GM21576 (cell line): ENCODE measurements around the gene DYNC1I1.
"Not testable (repeated sequence)": the region's sequence is repeated elsewhere in the genome, so short reads cannot be mapped to it uniquely, and the experiment has no call there.

Source experiments
- ATAC-seq: cut with Tn5 transposase; IDR thresholded peaks from one replicate; pipeline ENCODE4 v1.9.1; 2021; ENCODE audit warnings: mild to moderate bottlenecking, moderate library complexity; ENCODE audit not compliant: unreplicated experiment

Gene DYNC1I1

DNA sequence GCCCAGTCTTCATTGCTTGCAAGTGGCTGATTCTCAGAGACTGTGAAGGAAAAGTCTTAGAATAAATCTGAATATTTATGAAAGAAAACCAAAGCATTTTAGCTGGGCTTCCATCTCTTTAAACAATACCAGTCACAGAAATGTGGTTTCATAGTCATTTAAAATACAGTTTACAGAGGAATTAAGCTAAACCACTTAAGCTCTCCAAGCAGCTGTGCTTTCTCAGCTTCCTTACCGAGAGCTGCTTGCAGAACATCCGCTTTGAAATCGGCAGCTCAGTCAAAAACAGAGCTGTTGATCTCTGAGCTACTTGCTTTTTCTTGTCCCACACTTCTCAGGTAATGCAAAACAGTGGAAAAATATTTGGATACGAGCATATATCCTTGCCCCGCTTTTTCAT, 134.5 kb downstream of the DYNC1I1 start:
- no peak for ATAC-seq

DNA sequence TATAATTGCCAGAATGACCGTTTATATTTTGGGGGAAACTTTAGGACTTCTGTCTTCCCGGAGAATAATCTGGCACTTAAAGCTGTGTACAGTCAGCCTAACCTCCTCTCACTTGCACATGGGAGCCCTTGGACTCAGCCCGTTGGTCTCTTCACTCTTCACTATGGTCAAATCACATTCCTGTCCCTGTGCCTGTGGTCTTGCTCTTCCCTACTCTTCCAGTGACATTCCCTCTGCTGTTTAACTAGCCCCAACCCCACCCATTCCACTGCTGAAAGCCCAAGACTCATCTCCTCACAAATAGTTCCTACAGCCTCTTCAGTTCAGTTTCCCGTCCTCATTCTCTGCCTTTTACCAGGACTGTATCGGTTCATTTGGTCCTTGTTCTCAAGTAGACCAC, 135.0 kb downstream of the DYNC1I1 start:
- no peak for ATAC-seq

- no peak for ATAC-seq
Measured at GRCh38 chr7:95908499-95908898, 136.1 kb downstream of the DYNC1I1 start.

- ATAC-seq: no peak
Measured at GRCh38 chr7:95910341-95910740, 138.0 kb downstream of the DYNC1I1 start.

DNA sequence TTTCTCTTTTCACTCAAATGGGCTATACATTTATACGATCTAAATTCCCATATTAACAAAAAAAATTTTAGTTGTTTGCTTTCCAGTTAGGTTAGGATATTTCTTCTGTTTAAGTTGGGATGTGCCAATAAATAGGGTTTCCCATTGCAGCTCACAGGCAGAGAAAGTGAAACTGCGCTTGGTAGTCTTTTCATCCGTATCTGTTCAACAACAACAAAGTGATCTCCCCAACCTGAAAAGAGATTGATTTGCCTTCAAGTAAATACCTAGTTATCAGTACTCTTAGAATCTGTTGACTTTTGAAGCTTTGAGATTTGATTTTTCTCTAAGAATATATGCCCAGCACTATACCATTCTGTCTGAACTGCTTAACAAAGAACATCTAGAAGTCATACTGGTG, 143.4 kb downstream of the DYNC1I1 start:
- no peak for ATAC-seq

- ATAC-seq: peak; percentile 67
Measured at GRCh38 chr7:95916573-95917297, 144.4 kb downstream of the DYNC1I1 start.

DNA sequence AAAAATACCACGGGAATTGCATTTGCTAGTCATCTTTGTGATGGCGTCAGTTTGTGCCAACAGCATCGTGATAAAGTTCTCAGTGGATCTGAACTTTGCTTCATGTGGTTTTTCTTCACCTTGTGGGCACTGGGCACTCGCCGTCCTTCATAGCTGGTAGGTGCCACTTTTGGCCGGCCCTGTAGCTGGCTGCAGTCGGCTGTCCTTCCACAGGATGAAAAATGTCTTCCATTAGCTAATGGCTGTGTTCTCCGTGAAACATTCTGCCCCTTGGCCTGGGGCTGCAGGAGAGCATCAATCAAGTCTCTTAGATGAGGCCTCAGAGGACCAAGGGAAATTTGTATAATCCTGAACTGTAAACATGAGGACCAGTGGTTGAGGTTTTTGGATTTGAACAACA, 145.3 kb downstream of the DYNC1I1 start:
- no peak for ATAC-seq

DNA sequence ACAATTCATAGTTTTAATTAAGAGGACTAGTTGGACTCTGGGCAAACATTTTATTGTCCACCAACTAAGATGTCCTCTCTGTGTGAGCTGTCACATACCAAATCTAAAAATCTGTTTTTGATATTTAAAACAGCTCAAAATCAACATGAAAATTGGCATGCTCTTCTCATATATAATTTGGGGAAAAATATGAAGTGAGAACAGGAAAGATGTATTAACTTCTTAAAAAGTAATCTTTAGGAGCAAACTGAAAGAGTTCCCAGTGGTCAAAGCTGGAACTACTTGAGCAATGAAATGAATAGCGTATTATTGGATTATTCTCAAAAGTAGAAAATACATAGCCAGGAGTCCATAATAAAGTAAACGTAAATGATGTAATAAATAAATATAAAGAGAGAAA, 147.2 kb downstream of the DYNC1I1 start:
- no peak for ATAC-seq

DNA sequence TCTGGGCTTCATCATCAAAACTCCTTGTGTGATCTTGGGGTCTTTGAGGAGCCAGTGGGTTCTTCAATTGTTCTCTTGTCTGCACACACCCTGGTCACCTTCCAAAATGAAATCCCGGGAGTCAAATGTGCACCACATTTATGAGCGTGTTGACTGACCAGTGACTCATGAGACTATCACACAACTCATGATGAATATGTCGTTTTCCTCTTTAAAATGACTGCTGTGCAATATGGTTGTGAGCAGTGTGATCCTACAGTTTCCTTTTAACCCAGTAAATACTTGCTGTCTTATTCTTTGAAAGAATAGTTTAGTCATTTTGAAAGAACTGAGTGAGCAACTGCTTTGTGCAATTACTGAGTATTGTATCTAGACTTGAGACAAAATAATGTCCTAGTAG, 149.2 kb downstream of the DYNC1I1 start:
- no peak for ATAC-seq

DNA sequence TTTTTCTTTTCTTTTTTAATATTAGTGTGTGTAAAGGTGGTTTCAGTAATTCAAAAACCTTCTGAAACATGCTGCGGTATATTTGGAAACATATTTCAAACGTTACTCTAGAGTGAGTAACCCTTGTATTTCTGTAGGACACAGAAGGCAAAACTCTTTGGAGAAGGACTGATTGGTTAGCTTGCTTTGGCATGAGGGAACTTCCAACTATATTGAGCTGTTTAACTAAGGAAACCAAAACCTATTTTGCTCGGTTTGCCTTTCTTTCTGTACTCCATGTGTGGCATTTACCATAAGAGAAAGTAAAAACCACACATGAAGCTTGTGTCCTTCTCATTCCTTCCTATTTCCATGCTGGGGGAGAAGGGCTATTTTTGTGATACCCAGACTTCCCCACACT, 149.8 kb downstream of the DYNC1I1 start:
- no peak for ATAC-seq

DNA sequence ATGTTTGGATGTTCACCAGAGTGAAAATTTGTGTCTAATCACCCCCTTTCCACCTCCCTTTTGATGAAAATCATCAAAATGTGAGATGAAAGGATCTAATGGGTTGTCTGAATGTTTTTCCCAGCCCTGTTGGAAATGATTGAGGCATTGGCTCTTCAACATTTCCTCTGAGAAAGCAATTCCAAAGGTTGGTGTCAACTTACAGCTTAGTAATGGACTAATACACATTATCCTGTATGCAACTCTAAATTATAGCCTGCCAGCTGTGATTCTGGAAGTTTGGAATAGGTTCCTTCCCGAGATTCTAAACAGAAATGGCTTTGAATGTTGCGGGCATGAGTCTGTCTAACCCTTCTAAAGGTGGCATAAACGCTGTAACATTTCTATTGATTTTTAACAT, 152.9 kb downstream of the DYNC1I1 start:
- no peak for ATAC-seq

DNA sequence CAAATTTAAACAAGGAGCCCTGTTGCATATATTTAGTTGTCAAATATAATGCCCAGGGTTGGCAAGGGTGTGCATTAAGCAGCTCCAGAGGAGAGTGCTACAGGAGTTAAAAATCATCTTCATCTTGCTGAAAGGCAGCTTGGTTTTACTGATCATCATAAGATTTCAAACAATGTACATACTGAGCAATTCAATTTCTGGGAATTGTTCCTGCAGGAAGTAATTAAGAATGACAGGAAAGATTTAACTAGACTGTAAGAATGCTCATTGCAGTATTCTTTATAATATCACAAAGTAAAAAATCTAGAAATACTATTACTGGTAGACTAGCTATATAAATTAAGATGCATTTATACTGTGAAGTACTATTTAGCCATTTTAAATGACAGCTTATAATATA, 153.6 kb downstream of the DYNC1I1 start:
- ATAC-seq: no peak

DNA sequence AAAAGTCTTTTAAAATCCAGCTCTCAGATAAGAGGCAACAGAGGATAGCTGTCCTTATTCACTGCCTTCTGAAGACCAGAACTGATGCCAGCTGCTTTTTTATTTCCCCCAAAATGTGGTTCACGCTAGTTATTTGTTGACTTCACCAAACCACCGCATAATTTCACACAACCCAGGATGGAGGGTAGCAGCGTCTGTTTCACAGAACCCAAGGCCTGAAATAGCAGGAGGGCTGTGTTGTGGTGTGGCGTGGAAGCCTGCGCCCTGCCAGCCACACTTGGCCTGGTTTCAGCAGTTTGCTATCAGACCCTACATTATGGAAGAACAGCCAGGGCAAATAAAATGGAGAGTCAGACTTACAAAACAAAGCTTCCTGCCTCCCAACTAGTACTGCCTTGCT, 155.4 kb downstream of the DYNC1I1 start:
- ATAC-seq: no peak

DNA sequence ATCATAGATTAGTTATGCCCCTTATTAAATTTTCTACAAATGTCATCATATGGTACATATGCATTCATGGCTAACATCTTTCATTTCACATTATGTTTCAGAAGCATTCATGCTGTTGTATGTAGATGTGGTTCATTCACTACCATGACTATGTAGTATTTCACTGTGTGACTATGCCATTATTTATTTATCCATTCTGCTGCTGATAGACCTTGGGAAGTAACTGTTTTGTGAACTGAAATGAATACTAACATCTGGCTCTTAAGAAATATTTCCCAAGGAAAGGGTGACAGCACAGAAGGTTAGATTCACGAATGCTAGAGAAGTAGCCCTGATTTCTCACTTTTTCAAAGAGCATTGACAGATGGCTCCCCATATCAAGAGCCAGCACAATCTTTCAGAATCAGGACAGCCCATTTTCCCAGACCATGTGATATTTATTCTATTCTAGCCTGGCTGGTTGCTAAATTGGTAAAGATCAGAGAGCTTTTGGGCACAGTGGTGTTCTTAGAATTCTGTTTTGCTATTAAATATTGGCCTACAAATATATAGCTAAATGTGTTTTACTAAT, 157.4 kb downstream of the DYNC1I1 start:
- ATAC-seq: no peak

GRCh38 chr7:95931460-95932232, 159.3 kb downstream of the DYNC1I1 start:
- no peak for ATAC-seq

DNA sequence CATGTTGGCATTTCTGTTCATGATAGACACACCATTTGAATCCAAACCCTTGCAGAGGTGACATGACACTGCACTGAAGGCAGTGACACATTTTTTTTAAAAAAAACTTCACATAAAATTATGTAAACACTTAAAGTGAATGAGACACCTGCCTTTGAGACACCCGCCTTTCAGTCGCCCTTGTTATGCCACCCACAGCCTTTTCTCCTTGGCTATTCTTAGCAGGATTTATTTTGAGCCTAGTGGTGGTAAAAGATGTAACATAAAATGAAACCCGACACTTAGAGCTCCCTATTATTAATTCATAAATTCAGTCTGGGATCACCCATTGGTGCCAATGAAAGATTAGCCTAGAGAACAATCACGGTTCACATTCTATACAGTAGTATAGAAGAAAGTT, 161.3 kb downstream of the DYNC1I1 start:
- no peak for ATAC-seq

GRCh38 chr7:95944867-95945266, 172.5 kb downstream of the DYNC1I1 start:
- not testable (repeated sequence) for ATAC-seq

- no peak for ATAC-seq
Measured at GRCh38 chr7:95950698-95951097, 178.3 kb downstream of the DYNC1I1 start.

GRCh38 chr7:95951531-95951930, 179.2 kb downstream of the DYNC1I1 start:
- no peak for ATAC-seq

GRCh38 chr7:95951997-95952795, 179.8 kb downstream of the DYNC1I1 start:
- ATAC-seq: no peak

- ATAC-seq: no peak
Measured at GRCh38 chr7:95952851-95953250, 180.5 kb downstream of the DYNC1I1 start.
